ENCODE data around the gene PACS2.

PACS2 gene

DNA sequence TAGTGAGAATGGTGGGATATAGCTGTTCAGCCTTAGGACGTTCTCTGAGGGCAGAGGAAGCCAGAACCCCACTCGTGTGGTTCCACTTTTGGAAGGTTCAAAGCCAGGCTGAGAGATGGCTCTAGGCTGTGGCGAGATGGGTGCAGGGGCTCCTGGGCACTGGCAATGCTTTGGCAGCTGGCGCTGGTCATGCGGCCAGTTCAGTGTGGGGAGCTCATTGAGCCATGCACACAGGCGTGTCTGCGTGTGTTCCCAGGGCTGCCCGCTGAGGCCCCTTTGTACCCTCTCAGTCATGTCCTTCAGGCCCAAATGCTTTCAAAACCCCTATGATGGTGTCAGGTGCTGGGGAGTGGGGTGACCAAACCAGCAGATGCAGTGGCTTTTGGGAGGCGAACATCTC is 85.5 kb downstream of the PACS2 start:
- no peak overlapping the region for H2BK120ac ChIP-seq (ENCODE audit: low read depth, low read length)
- no peak overlapping the region for H3K14ac ChIP-seq (ENCODE audit: low read length in 2 of 2)
- peak overlapping the region in 1 of 2 experiments; percentile 92 for H3K4me3 ChIP-seq (ENCODE audit: insufficient read depth in 1 of 2, low read depth in 1 of 2, low read length in 2 of 2)
- 98% methylated on average over 9 of the region's 9 CpGs for WGBS
- H2AK5ac ChIP-seq (ENCODE audit: low read length, severe bottlenecking) = no peak overlapping the region
- H2AFZ ChIP-seq (ENCODE audit: low read depth, low read length) = no peak overlapping the region
- no peak overlapping the region for H3K4ac ChIP-seq (ENCODE audit: low read depth in 1 of 2, low read length in 2 of 2)
- H4K8ac ChIP-seq (ENCODE audit: low read length) = no peak overlapping the region
- no peak overlapping the region for H2BK5ac ChIP-seq (ENCODE audit: low read depth, low read length, poor library complexity, severe bottlenecking)
- DNase-seq = no peak
- no peak overlapping the region for H3K27ac ChIP-seq (ENCODE audit: low read length, poor library complexity, severe bottlenecking)
- H3K4me1 ChIP-seq (ENCODE audit: control insufficient read depth, insufficient read depth, low read depth, low read length) = peaks cover 19% of the 10 kb centered on the region
- no peaks in the 10 kb centered on the region for H3K27me3 ChIP-seq (ENCODE audit: control insufficient read depth in 1 of 2, insufficient read depth in 1 of 2, low read length in 2 of 2)
- no peak overlapping the region for H3K23ac ChIP-seq (ENCODE audit: low read length in 2 of 2)
- H2BK15ac ChIP-seq (ENCODE audit: low read depth, poor library complexity, severe bottlenecking) = no peak overlapping the region
- H3K79me1 ChIP-seq (replicated peaks; ENCODE audit: low read length, poor library complexity, severe bottlenecking) = peaks cover 20% of the 10 kb centered on the region
- no peaks in the 10 kb centered on the region for H3K9me3 ChIP-seq (ENCODE audit: control insufficient read depth, low read length)
- H3K36me3 ChIP-seq (ENCODE audit: control insufficient read depth in 1 of 2, insufficient read depth in 2 of 2, low read depth in 1 of 2, low read length in 2 of 2) = peaks cover 22 to 32% of the 10 kb centered on the region in 2 experiments
- no peak overlapping the region for H3K18ac ChIP-seq (ENCODE audit: low read depth in 1 of 2, low read length in 2 of 2)
- H2BK12ac ChIP-seq (ENCODE audit: low read length in 2 of 2) = no peak overlapping the region
- no peak overlapping the region for H4K91ac ChIP-seq (ENCODE audit: low read length)
- H3K9ac ChIP-seq (ENCODE audit: low read length) = no peak overlapping the region
- no peak overlapping the region for H3K4me2 ChIP-seq (ENCODE audit: low read length, poor library complexity, severe bottlenecking)

DNA sequence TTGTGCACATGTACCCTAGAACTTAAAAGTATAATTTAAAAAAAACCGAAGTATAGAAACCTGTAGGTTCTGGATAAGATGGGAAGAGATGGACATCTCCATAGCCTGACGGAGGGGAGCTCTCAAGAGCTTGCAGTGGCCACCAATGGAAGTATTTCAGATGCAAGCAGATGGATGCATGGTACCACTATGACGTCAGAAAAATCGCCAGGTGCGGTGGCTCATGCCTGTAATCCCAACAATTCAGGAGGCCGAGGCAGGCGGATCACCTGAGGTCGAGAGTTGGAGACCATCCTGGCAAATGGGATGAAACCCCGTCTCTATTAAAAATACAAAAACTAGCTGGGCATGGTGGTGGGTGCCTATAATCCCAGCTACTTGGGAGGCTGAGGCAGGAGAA is 87.2 kb downstream of the PACS2 start:
- Histone ChIP-seq H3K18ac (ENCODE audit: low read depth in 1 of 2, low read length in 2 of 2) (no peak overlapping the region), H3K27me3 (ENCODE audit: control insufficient read depth in 1 of 2, insufficient read depth in 1 of 2, low read length in 2 of 2) (no peaks in the 10 kb centered on the region), H3K4me1 (ENCODE audit: control insufficient read depth, insufficient read depth, low read depth, low read length) (peaks cover 16% of the 10 kb centered on the region), H2BK5ac (ENCODE audit: low read depth, low read length, poor library complexity, severe bottlenecking) (no peak overlapping the region), H3K9ac (ENCODE audit: low read length) (no peak overlapping the region), H2BK15ac (ENCODE audit: low read depth, poor library complexity, severe bottlenecking) (no peak overlapping the region), H2BK120ac (ENCODE audit: low read depth, low read length) (no peak overlapping the region), H3K14ac (ENCODE audit: low read length in 2 of 2) (no peak overlapping the region), H3K23ac (ENCODE audit: low read length in 2 of 2) (no peak overlapping the region), H3K36me3 (ENCODE audit: control insufficient read depth in 1 of 2, insufficient read depth in 2 of 2, low read depth in 1 of 2, low read length in 2 of 2) (peaks cover 22% of the 10 kb centered on the region in 2 experiments), H4K8ac (ENCODE audit: low read length) (no peak overlapping the region), H3K4me2 (ENCODE audit: low read length, poor library complexity, severe bottlenecking) (no peak overlapping the region), H2AFZ (ENCODE audit: low read depth, low read length) (no peak overlapping the region), H3K4me3 (ENCODE audit: insufficient read depth in 1 of 2, low read depth in 1 of 2, low read length in 2 of 2) (no peak overlapping the region), H3K9me3 (ENCODE audit: control insufficient read depth, low read length) (no peaks in the 10 kb centered on the region), H4K91ac (ENCODE audit: low read length) (no peak overlapping the region), H2BK12ac (ENCODE audit: low read length in 2 of 2) (no peak overlapping the region), H3K27ac (ENCODE audit: low read length, poor library complexity, severe bottlenecking) (no peak overlapping the region), H2AK5ac (ENCODE audit: low read length, severe bottlenecking) (no peak overlapping the region), H3K4ac (ENCODE audit: low read depth in 1 of 2, low read length in 2 of 2) (no peak overlapping the region), H3K79me1 (replicated peaks; ENCODE audit: low read length, poor library complexity, severe bottlenecking) (peaks cover 20% of the 10 kb centered on the region)
- DNase-seq = no peak
- 98% methylated on average over 9 of the region's 9 CpGs for WGBS

DNA sequence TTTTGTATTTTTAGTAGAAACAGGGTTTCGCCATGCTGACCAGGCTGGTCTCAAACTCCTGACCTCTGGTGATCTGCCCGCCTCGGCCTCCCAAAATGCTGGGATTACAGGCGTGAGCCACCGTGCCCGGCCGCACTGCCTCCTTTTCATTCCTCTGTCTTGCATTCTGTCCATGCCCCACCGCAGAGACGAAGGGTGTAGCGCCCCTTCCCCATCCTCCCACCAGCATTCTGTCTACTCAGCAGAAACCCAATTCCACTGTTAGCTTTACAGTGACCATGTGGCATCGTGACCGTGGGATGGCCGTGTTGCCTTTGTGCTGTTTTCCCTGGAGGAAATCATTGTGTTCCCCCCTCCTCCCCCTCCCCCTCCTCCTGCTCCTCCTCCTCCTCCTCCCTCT is 94.0 kb downstream of the PACS2 start:
- no peak overlapping the region for H2AK5ac ChIP-seq (ENCODE audit: low read length, severe bottlenecking)
- H3K18ac ChIP-seq (ENCODE audit: low read depth in 1 of 2, low read length in 2 of 2) = no peak overlapping the region
- H2BK12ac ChIP-seq (ENCODE audit: low read length in 2 of 2) = no peak overlapping the region
- H4K8ac ChIP-seq (ENCODE audit: low read length) = no peak overlapping the region
- DNase-seq = no peak
- no peak overlapping the region for H3K14ac ChIP-seq (ENCODE audit: low read length in 2 of 2)
- no peaks in the 10 kb centered on the region for H3K9me3 ChIP-seq (ENCODE audit: control insufficient read depth, low read length)
- no peaks in the 10 kb centered on the region for H3K36me3 ChIP-seq (ENCODE audit: control insufficient read depth in 1 of 2, insufficient read depth in 2 of 2, low read depth in 1 of 2, low read length in 2 of 2)
- H3K27ac ChIP-seq (ENCODE audit: low read length, poor library complexity, severe bottlenecking) = no peak overlapping the region
- H3K4ac ChIP-seq (ENCODE audit: low read depth in 1 of 2, low read length in 2 of 2) = no peak overlapping the region
- peaks cover 14% of the 10 kb centered on the region for H3K4me1 ChIP-seq (ENCODE audit: control insufficient read depth, insufficient read depth, low read depth, low read length)
- no peak overlapping the region for H3K9ac ChIP-seq (ENCODE audit: low read length)
- H4K91ac ChIP-seq (ENCODE audit: low read length) = no peak overlapping the region
- no peak overlapping the region for H2BK5ac ChIP-seq (ENCODE audit: low read depth, low read length, poor library complexity, severe bottlenecking)
- H2BK15ac ChIP-seq (ENCODE audit: low read depth, poor library complexity, severe bottlenecking) = no peak overlapping the region
- 91% methylated on average over 13 of the region's 13 CpGs for WGBS
- H3K4me2 ChIP-seq (ENCODE audit: low read length, poor library complexity, severe bottlenecking) = no peak overlapping the region
- H2AFZ ChIP-seq (ENCODE audit: low read depth, low read length) = no peak overlapping the region
- H2BK120ac ChIP-seq (ENCODE audit: low read depth, low read length) = no peak overlapping the region
- H3K23ac ChIP-seq (ENCODE audit: low read length in 2 of 2) = no peak overlapping the region
- H3K79me1 ChIP-seq (replicated peaks; ENCODE audit: low read length, poor library complexity, severe bottlenecking) = no peaks in the 10 kb centered on the region
- H3K27me3 ChIP-seq (ENCODE audit: control insufficient read depth in 1 of 2, insufficient read depth in 1 of 2, low read length in 2 of 2) = peaks cover 18 to 20% of the 10 kb centered on the region in 2 experiments
- no peak overlapping the region for H3K4me3 ChIP-seq (ENCODE audit: insufficient read depth in 1 of 2, low read depth in 1 of 2, low read length in 2 of 2)

DNA sequence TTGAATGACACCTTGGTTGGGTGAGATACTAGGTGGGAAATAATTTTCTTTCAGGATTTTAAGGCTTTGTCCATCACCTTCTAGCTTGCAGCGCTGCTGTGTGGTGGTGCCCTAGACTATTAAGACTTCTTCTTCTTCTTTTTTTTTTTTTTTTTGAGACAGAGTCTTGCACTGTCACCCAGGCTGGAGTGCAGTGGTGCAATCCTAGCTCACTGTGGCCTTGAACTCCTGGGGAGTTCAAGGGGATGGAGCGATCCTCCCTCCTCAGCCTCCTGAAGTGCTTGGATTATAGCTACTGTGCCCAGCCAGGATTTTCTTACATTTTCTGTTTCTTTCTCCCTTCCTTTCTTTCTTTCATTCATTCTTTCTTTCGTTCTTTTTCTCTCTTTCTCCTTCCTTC is 94.8 kb downstream of the PACS2 start:
- H2AFZ ChIP-seq (ENCODE audit: low read depth, low read length) = no peak overlapping the region
- no peak overlapping the region for H3K27ac ChIP-seq (ENCODE audit: low read length, poor library complexity, severe bottlenecking)
- H3K4me3 ChIP-seq (ENCODE audit: insufficient read depth in 1 of 2, low read depth in 1 of 2, low read length in 2 of 2) = no peak overlapping the region
- H2BK120ac ChIP-seq (ENCODE audit: low read depth, low read length) = no peak overlapping the region
- no peaks in the 10 kb centered on the region for H3K79me1 ChIP-seq (replicated peaks; ENCODE audit: low read length, poor library complexity, severe bottlenecking)
- peaks cover 18 to 20% of the 10 kb centered on the region in 2 experiments for H3K27me3 ChIP-seq (ENCODE audit: control insufficient read depth in 1 of 2, insufficient read depth in 1 of 2, low read length in 2 of 2)
- H3K36me3 ChIP-seq (ENCODE audit: control insufficient read depth in 1 of 2, insufficient read depth in 2 of 2, low read depth in 1 of 2, low read length in 2 of 2) = no peaks in the 10 kb centered on the region
- H2BK12ac ChIP-seq (ENCODE audit: low read length in 2 of 2) = no peak overlapping the region
- no peak overlapping the region for H3K18ac ChIP-seq (ENCODE audit: low read depth in 1 of 2, low read length in 2 of 2)
- H3K4ac ChIP-seq (ENCODE audit: low read depth in 1 of 2, low read length in 2 of 2) = no peak overlapping the region
- no peak overlapping the region for H3K4me2 ChIP-seq (ENCODE audit: low read length, poor library complexity, severe bottlenecking)
- no peak overlapping the region for H3K23ac ChIP-seq (ENCODE audit: low read length in 2 of 2)
- H2AK5ac ChIP-seq (ENCODE audit: low read length, severe bottlenecking) = no peak overlapping the region
- no peak overlapping the region for H2BK5ac ChIP-seq (ENCODE audit: low read depth, low read length, poor library complexity, severe bottlenecking)
- H3K9ac ChIP-seq (ENCODE audit: low read length) = no peak overlapping the region
- H3K9me3 ChIP-seq (ENCODE audit: control insufficient read depth, low read length) = no peaks in the 10 kb centered on the region
- DNase-seq = no peak
- peaks cover 16% of the 10 kb centered on the region for H3K4me1 ChIP-seq (ENCODE audit: control insufficient read depth, insufficient read depth, low read depth, low read length)
- no peak overlapping the region for H2BK15ac ChIP-seq (ENCODE audit: low read depth, poor library complexity, severe bottlenecking)
- no peak overlapping the region for H3K14ac ChIP-seq (ENCODE audit: low read length in 2 of 2)
- H4K91ac ChIP-seq (ENCODE audit: low read length) = no peak overlapping the region
- 94% methylated on average over 3 of the region's 3 CpGs for WGBS
- H4K8ac ChIP-seq (ENCODE audit: low read length) = no peak overlapping the region

All from mesenchymal stem cell (in vitro differentiated cells and primary cell).